Head of caudate nucleus (tissue), 42 donors: ENCODE measurements around the gene MRAP2.
A peak's percentile ranks its signal among the peaks of the same experiment; 100 is the strongest.
"Not testable (repeated sequence)": the region's sequence is repeated elsewhere in the genome, so short reads cannot be mapped to it uniquely, and the experiment has no call there.

Experiments used
- DNase-seq, 42 donors: peaks; one replicate each; pipeline versions ENCODE4 v3.0.0 to v3.0.0-alpha.2; 2020 to 2021; ENCODE audit warnings: mixed read lengths in 7 of 42
- intact Hi-C: fragments of 100-400 bp; cut with DNase I; formaldehyde crosslinking; loops from one replicate; pipeline ENCODE4 v1.15.0; 2022

MRAP2 gene

DNA sequence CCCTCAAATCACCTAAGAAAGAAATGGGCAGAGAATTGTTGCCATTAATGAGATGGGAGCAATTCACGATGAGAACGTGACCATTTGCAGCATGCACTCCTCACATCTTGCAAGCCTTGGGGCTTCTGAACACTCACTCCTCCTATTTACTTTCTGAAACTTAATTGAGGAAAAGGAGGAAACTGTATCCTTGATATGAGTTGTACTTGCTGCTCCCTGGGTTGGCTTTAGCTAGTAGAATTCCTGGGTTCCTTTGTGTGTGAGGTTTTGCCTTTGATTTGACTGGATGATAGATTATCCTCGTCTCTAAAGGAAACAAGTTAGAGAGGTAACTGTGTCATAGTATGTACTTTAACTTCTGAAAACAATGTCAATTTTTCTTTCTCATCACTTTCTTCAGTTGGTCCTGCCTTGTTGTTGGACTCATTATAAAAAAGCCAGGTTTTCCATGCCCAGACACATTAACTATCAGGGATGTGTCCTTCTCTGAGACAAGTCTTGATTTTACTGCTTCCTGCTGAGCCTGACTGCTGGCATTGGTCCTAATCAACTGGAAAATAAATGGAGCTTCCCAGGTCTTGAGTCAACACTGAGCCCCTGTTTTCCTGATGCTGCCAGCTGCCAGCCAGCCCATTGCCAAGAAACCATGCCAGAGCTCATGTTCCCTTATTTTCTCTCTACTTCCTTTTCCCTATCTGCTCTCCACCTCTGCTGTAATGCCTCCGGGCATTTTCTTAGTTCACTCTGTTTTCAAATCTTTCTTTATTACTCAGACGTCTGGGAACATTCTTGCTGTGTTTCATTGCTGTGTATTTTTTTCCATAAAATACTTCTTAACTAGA, 6.0 kb upstream of the MRAP2 start:
- peak in 7 of 42 donors; percentile 12 to 40 (median 23) for DNase-seq
- intact Hi-C loops, result no loop called here

DNA sequence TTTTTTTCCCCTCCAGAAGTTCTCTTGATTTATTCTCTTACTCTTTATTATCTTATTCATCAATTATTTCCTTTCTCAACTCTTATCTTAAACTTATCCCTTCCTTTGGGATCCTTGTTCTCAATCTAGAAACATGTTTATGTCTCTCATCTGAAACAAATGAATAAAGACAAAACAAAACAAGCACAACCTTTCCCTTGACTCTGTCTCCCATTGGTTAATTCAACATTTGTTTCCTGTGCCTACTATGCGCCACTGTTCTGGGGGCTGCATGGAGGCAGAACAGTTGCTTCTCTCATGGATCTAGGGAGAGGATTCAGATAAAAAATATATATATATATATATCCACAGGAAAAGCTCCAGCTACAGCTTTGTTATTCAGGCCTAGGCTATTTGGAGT, 5.2 kb upstream of the MRAP2 start:
- DNase-seq, result no peak
- intact Hi-C loops, result no loop called here

DNA sequence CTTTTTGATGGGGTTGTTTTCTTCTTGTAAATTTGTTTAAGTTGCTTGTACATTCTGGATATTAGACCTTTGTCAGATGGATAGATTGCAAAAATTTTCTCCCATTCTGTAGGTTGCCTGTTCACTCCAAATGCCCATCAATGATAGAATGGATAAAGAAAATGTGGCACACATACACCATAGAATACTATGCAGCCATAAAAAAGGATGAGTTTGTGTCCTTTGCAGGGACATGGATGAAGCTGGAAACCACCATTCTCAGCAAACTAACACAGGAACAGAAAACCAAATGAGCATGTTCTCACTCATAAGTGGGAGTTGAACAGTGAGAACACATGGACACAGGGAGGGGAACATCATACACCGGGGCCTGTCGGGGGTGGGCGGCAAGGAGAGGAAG, 1.6 kb upstream of the MRAP2 start:
- DNase-seq, intact Hi-C loops: not testable (repeated sequence)

DNA sequence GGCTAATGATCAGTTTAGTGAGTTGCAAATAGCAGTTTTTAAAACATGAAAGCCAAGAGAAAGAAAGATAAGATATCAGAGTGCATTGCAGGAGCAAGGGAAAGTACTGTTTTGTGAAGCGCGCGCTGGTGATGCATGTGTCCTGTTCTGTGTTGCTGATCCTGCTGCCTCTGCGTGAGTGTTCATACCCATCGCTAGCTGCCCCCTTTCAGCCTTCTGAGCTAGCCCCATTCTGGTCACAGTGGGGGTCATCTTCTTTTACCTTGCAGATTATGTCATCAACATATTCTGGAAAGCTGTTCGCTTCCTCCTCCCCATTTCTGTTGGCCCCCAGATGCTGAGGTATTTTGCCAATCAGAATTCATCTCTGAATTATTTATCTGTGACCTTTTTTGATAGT, 1.9 kb downstream of the MRAP2 start:
- intact Hi-C loops, result no loop called here
- DNase-seq, result no peak

DNA sequence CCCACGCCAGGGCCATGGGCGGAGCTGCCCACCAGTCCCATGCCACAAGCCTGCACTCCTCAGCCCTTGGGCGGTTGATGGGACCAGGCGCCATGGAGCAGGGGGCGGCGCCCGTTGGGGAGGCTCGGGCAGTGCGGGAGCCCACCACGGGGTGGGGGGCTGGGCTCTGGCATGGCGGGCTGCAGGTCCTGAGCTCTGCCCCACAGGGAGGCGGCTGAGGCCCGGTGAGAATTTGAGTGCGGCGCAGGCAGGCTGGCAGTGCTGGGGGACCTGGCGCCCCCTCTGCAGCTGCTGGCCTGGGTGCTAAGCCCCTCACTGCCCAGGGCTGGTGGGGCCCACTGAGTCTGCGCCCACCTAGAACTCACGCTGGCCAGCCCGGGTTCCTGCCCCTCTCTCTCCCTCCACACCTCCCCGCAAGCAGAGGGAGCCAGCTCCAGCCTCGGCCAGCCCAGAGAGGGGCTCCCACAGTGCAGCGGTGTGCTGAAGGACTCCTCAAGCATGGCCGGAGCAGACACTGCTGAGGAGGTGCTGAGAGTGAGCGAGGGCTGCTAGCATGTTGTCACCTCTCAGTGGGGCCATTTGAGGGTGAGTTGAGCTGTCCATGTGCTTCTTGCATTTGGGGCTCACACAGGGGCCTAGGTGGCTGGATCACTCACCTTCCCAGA, 4.0 kb downstream of the MRAP2 start:
- no peak for DNase-seq
- intact Hi-C loops, result no loop called here

DNA sequence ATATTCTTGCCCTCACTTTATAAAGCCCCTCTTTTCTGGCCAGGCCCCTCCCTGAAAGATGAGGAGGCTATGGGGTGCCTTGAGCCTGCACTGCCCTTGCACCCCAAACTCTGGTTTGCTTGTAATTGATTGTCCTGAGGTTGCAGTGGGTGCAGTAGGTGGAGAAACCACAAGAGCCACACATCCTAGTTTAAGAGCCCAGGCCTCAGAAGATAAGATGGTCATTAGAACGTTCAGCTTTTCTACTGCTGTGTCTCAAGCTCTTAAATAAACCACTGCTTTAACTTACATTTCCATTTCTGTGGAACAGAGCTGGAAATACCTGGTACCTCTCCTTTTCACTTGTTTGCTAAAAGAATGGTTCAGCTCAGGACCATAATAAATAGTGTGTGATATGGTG, 9.0 kb downstream of the MRAP2 start:
- intact Hi-C loops, result no loop called here
- DNase-seq, result no peak

DNA sequence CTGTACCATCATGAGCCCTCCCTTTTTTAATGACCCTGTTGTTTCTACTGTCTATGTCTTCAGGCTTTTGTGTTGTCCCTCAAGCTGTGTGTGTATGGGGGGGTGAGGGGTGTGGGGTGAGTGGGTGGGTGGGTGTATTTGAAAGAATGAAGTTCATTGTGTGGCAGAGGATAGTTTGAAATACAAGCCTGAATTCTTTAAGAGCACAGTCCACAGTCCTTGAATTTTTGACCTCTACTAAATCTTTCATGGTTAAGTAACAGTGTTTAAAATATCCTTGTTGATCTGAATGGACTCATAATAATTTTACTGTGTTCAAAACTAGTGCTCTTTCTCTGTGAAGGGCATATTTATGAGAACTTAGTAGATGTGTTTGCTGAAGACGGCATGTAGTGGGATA, 10.0 kb downstream of the MRAP2 start:
- intact Hi-C loops, result no loop called here
- no peak for DNase-seq

DNA sequence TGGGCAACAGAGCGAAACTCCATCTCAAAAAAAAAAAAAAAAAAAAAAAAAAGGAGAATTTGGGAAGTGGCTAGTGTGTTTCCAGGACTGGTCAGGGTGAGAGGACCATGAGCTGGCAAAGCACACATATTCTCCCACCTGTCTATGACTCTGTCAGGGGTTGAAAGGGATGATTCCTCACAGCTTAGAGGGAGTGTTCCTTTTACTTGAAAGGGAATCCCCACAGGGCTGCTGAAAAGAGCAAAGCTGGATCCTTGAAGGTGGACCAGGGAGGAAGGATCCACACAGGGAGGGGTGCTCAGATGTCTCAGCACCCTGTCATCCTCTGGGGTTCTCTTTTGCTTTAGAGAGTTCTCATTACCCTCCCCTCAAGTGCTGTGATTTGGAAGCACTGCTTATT, 13.2 kb downstream of the MRAP2 start:
- no peak for DNase-seq
- intact Hi-C loops, result no loop called here

DNA sequence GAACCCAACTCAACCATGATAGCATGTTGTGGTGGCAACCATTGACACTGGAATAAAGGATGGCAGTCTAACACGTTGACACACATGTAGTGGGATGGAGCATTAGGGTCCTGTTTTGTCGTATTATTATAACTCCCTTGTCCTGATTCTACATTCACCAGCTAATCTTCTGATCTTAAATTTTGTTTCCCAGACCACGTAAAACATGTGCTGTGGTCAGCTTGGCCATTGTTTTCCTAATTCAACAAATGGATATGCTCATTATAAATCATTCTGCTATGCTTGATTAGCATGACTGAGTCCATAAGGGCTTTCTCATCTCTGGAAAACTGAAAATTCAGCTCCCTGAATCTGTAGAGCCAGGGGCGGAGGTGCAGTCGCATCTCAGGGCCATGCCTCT, 15.0 kb downstream of the MRAP2 start:
- intact Hi-C loops, result no loop called here

DNA sequence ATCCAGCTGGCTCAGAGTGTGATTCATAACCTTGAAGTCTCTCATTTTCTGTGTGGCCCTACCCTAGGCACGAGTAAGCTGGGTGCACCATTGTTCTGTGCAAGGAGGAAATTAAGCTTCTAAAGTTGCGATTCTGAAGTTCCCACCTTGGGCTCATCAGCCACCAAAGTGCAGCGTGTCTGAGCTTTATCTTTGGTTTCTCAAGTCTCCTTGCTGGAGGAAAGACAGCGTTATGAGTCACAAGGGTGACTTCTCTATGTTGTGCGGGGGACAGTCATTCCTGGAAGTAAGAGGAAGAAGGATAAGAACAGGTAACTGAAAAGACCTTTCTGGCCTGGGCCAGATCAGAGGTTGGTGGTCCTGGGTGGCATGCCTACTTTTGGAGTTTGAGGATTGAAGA, 16.8 kb downstream of the MRAP2 start:
- intact Hi-C loops, result no loop called here
- DNase-seq, result no peak

More for the DNA sequence above, 15.0 kb downstream of the MRAP2 start:
- DNase-seq, result no peak

DNA sequence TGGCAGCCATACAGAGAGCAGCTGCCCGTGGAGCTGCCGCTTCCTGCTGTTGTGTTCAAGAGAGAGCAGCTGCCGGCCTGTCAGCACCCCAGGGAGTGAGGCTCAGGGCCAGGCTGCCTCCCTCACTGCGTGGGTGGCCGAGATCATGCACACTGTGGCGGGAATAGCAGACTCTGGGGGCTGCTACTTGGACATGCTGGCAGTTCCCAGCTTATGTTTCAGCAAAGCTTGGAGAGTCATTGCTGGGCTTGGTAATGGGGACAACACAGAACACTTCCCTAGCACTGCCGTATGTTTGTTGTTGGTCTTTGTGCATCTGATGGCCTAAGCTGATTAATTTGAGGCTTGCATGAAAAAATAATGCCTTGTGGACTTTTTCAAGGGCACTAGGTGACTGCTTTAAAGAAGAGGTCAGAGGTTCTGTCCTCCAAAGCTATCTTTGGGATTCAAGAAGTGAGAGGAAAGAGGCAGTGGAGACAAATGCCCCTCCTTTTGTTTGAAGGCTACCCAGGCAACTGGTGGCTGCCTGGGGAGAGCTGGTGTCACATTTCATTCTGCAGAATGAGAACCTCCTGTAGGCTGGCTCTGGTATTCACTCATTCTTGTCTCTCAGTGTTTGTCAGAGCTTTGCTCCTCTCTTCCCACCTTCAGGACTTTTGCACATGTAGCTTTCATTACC, 18.8 kb downstream of the MRAP2 start:
- DNase-seq, result peak in 26 of 42 donors; percentile 11 to 62 (median 28)
- intact Hi-C loops, result no loop called here

DNA sequence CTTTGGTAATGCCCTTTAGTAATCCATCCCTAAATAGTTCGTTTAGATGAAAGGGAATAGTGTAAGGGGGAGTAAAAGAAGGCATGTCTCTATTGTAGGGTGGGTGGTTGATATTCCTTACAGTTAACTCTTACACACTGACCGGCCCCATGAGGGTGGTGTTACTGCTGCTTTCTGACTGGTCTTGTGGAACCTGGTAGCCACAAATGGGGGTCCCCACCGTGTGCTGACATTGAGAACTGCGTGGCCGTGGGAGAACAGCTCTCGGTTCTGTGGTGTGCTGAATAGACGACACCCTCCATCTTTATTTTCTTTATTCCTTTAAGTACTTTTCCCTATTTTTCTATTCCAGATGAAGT, 19.3 kb downstream of the MRAP2 start:
- no peak for DNase-seq
- intact Hi-C loops, result no loop called here

DNA sequence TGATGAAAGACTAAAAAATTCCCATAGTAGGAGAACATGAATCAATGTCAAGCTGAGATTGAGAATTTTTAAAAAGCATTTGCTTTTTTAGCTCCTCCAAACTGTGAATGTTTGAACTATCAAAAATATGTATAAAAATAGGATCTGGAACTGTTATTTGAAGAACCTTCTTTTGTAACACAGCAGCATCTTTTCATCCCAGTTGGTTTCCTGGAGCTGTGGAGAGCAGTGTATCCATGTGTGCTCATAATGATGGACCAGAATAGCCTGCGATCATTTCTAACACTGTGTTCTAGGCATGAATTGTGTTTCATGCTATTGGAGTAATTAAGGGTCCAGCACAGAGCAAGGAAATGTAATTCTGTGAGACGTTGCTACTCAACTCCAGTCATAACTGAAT, 22.1 kb downstream of the MRAP2 start:
- DNase-seq, result no peak
- intact Hi-C loops, result no loop called here

DNA sequence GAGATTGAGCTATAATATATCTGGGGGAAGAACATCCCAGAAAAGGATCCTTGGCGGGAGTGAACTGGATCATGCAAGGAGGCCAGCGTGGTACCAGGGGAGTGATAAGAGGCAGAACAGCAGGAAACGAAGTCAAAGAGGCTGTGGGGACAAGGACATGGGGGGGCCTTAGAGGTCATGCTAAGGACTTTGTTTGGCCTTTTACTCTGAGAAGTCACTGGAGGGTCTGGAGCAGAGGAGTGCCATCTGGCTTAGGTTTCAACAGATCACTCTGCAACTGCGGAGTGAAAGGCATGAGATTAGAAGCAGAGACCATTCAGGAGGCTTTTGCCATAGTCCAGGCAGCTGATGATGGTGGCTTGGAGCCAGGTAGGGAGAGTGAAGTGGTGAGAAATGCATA, 24.3 kb downstream of the MRAP2 start:
- DNase-seq, result no peak
- intact Hi-C loops, result no loop called here

DNA sequence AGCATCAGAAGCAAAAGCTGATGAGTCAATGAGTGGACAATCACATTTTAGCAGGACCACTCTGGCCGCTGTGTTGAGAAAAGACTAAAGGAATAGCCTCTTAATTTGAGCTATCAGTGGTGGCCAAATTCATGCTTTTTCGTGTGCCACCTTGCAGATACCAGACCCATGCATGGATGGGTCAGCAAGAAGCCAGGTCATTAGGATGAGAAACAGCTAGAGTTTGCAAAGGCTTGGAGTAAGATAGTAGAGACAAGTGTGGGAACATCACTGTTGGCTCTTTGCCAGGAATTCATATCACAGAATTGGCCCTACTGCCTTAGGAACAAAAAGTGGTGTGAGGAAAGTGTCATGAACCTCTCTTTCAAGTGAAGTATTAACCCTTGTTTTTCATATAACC, 25.5 kb downstream of the MRAP2 start:
- no peak for DNase-seq
- intact Hi-C loops, result no loop called here

DNA sequence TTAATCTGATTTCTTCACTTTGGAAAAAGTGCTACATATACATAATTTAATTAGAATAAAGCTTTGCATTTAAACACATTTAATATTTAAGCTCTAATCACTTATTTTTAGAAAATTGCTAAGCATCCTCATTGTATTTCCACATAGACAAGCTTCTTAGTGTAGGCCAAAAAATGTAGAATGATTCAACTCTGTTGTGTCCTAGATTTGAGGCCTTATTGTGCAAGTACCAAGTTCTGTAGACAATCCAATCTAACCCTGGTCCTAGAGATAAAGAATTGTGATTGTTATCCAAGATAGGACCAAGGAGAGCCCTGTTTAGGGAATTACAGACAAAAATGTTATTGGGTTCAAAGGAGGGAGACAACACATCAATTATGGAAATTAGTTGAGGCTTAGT, 27.6 kb downstream of the MRAP2 start:
- intact Hi-C loops, result loop anchor here (10.0 kb wide), 1 partner anchor 296 kb away; no protein-coding TSS in a partner anchor
- no peak for DNase-seq

DNA sequence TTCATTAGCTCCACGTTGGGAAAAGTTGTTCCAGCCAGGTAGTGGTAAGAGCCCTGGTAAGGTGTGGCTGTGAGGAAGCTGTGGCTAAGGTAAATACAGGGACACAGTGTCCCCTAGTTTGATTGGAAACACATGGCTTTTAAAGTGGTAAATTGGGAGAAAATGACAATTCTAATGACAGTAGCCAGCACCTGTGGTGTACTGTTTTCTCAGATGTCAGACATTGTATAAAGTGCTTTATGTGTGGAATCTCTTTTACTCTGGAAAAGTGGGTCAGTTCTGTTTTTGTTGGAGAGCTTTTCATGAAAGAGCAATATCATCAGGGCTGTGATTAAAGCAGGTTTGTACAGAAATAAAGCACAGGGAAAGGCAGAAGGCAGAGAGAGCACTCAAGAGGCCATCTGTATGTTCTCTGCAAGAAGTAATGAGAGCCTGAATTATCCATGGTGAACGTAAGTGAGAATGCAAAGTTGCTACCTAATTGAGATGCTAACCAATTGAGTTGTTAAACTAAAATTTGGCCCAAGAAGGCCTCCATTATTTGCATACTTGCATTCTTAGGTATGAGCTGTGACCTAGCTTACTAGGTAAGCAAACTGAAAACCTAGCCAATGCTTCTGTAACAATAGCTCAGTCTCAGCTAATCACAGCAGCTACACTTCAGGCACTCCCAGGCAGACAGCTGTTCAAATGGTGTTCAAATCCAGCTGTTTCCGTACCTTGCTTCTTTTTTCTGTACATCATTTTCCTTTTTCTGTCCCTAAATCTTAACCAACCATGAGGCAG, 28.2 kb downstream of the MRAP2 start:
- intact Hi-C loops, result loop anchor here (10.0 kb wide), 1 partner anchor 297 kb away; no protein-coding TSS in a partner anchor
- no peak for DNase-seq

DNA sequence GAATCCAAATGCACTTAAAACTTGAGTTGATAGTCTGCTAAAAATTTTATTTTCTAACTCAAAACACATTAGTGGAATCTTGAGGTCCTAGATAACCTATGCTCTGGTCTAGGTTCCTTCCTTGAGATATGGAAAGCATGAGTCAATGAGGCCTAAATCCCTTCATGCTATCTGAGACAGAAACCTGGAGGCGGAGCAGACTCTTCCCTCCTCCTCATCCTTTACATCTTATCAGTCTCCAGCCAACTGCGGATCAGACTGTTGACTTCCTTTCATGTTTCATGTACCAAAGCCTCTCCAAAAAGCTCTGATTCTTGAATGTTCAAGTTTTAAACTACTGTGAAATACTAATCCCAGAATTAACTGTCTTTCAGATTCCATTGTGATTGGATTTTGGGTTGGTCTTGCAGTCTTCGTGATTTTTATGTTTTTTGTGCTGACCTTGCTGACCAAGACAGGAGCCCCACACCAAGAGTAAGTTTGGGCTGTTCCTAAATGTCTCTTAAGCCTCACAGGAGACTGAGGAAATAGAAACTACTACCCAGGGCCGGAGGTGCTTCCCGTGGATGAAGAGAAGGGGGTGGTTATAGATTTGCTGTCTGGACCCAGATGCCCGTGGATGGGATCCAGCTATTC, 29.1 kb downstream of the MRAP2 start:
- intact Hi-C loops, result loop anchor here (10.0 kb wide), 1 partner anchor 298 kb away; no protein-coding TSS in a partner anchor
- DNase-seq, result no peak
